ENCODE results near the gene TRPC4AP.

DNA sequence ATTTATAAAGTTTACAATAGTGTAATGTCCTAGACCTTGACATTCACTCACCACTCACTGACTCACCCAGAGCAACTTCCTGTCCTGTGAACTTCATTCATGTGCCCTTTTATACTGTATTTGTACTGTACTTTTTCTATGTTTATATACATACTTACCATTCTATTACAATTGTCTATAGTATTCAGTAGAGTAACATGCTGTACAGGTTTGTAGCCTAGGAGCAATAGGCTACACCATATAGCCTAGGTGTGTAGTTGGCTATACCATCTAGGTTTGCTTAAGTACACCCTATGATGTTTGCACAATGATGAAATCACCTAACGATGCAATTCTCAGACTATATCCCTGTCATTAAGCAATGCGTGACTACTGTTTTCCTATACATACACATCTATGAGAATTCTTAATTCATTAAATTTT is 37.1 kb upstream of the TRPC4AP start:
- TF ChIP-seq, protein P1, sequence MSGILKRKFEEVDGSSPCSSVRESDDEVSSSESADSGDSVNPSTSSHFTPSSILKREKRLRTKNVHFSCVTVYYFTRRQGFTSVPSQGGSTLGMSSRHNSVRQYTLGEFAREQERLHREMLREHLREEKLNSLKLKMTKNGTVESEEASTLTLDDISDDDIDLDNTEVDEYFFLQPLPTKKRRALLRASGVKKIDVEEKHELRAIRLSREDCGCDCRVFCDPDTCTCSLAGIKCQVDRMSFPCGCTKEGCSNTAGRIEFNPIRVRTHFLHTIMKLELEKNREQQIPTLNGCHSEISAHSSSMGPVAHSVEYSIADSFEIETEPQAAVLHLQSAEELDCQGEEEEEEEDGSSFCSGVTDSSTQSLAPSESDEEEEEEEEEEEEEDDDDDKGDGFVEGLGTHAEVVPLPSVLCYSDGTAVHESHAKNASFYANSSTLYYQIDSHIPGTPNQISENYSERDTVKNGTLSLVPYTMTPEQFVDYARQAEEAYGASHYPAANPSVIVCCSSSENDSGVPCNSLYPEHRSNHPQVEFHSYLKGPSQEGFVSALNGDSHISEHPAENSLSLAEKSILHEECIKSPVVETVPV (CRISPR knock-in tag; IDR thresholded peaks at IDR 0.05): no peak
- no peak for TF ChIP-seq ESRRG (CRISPR knock-in tag; IDR thresholded peaks at IDR 0.05)
- TF ChIP-seq ZNF70 (CRISPR knock-in tag; IDR thresholded peaks at IDR 0.05): no peak
- no peak for TF ChIP-seq ARNTL (CRISPR knock-in tag; IDR thresholded peaks at IDR 0.05; ENCODE audit: borderline replicate concordance, low read depth)
- no peak for TF ChIP-seq ISL1 (CRISPR knock-in tag; IDR thresholded peaks at IDR 0.05)
- no peak for TF ChIP-seq OSR1 (CRISPR knock-in tag; IDR thresholded peaks at IDR 0.05)
- TF ChIP-seq BACH2 (CRISPR knock-in tag; IDR thresholded peaks at IDR 0.05; ENCODE audit: borderline replicate concordance): no peak
- TF ChIP-seq, protein P2, sequence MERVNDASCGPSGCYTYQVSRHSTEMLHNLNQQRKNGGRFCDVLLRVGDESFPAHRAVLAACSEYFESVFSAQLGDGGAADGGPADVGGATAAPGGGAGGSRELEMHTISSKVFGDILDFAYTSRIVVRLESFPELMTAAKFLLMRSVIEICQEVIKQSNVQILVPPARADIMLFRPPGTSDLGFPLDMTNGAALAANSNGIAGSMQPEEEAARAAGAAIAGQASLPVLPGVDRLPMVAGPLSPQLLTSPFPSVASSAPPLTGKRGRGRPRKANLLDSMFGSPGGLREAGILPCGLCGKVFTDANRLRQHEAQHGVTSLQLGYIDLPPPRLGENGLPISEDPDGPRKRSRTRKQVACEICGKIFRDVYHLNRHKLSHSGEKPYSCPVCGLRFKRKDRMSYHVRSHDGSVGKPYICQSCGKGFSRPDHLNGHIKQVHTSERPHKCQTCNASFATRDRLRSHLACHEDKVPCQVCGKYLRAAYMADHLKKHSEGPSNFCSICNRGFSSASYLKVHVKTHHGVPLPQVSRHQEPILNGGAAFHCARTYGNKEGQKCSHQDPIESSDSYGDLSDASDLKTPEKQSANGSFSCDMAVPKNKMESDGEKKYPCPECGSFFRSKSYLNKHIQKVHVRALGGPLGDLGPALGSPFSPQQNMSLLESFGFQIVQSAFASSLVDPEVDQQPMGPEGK (CRISPR knock-in tag; IDR thresholded peaks at IDR 0.05; ENCODE audit: borderline replicate concordance): no peak
- TF ChIP-seq RARB (CRISPR knock-in tag; IDR thresholded peaks at IDR 0.05): no peak
- TF ChIP-seq, protein P3, sequence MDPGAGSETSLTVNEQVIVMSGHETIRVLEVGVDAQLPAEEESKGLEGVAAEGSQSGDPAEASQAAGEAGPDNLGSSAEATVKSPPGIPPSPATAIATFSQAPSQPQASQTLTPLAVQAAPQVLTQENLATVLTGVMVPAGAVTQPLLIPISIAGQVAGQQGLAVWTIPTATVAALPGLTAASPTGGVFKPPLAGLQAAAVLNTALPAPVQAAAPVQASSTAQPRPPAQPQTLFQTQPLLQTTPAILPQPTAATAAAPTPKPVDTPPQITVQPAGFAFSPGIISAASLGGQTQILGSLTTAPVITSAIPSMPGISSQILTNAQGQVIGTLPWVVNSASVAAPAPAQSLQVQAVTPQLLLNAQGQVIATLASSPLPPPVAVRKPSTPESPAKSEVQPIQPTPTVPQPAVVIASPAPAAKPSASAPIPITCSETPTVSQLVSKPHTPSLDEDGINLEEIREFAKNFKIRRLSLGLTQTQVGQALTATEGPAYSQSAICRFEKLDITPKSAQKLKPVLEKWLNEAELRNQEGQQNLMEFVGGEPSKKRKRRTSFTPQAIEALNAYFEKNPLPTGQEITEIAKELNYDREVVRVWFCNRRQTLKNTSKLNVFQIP (CRISPR knock-in tag; IDR thresholded peaks at IDR 0.05; ENCODE audit: borderline replicate concordance, low read depth): no peak
- TF ChIP-seq, protein P4, sequence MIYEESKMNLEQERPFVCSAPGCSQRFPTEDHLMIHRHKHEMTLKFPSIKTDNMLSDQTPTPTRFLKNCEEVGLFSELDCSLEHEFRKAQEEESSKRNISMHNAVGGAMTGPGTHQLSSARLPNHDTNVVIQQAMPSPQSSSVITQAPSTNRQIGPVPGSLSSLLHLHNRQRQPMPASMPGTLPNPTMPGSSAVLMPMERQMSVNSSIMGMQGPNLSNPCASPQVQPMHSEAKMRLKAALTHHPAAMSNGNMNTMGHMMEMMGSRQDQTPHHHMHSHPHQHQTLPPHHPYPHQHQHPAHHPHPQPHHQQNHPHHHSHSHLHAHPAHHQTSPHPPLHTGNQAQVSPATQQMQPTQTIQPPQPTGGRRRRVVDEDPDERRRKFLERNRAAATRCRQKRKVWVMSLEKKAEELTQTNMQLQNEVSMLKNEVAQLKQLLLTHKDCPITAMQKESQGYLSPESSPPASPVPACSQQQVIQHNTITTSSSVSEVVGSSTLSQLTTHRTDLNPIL (CRISPR knock-in tag; IDR thresholded peaks at IDR 0.05; ENCODE audit: low read depth): no peak
- TF ChIP-seq ZFP3 (CRISPR knock-in tag; IDR thresholded peaks at IDR 0.05): no peak
- TF ChIP-seq ZNF565 (CRISPR knock-in tag; conservative IDR thresholded peaks at IDR 0.05; ENCODE audit: low read depth): no peak
